ENCODE data around the gene IL19.

IL19 gene

DNA sequence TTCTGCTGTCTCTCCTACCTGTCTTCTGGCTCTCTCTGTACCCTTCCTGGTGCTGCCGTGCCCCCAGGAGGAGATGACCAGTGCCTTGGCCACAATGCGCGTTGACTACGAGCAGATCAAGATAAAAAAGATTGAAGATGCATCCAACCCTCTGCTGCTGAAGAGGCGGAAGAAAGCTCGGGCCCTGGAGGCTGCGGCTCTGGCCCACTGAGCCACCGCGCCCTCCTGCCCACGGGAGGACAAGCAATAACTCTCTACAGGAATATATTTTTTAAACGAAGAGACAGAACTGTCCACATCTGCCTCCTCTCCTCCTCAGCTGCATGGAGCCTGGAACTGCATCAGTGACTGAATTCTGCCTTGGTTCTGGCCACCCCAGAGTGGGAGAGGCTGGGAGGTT is 38.1 kb upstream of the IL19 start:
- Histone ChIP-seq H3K9me3 (replicated peaks; ENCODE audit: low read length) (no peaks in the 10 kb centered on the region), H3K4me3 (ENCODE audit: low read length) (no peak overlapping the region), H3K9ac (ENCODE audit: low read depth, low read length) (no peak overlapping the region), H3K4me2 (ENCODE audit: low read length) (no peak overlapping the region), H3K27me3 (ENCODE audit: control insufficient read depth, insufficient read depth, low read length) (no peaks in the 10 kb centered on the region), H3K36me3 (ENCODE audit: insufficient read depth, low read length) (peaks cover 69% of the 10 kb centered on the region), H3K4me1 (ENCODE audit: control insufficient read depth, insufficient read depth, low read length) (peaks cover 5% of the 10 kb centered on the region)

DNA sequence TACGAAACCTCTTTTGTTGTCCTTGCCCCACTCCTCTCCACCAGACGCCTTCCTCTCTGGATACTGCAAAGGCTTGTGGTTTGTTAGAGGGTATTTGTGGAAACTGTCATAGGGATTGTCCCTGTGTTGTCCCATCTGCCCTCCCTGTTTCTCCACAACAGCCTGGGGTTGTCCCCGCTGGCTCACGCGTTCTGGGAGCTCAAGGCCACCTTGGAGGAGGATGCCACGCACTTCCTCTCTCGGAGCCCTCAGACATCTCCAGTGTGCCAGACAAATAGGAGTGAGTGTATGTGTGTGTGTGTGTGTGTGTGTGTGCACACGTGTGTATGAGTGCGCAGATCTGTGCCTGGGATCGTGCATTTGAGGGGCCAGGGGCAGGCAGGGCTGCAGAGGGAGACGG is 37.6 kb upstream of the IL19 start:
- no peaks in the 10 kb centered on the region for H3K27me3 ChIP-seq (ENCODE audit: control insufficient read depth, insufficient read depth, low read length)
- peaks cover 69% of the 10 kb centered on the region for H3K36me3 ChIP-seq (ENCODE audit: insufficient read depth, low read length)

DNA sequence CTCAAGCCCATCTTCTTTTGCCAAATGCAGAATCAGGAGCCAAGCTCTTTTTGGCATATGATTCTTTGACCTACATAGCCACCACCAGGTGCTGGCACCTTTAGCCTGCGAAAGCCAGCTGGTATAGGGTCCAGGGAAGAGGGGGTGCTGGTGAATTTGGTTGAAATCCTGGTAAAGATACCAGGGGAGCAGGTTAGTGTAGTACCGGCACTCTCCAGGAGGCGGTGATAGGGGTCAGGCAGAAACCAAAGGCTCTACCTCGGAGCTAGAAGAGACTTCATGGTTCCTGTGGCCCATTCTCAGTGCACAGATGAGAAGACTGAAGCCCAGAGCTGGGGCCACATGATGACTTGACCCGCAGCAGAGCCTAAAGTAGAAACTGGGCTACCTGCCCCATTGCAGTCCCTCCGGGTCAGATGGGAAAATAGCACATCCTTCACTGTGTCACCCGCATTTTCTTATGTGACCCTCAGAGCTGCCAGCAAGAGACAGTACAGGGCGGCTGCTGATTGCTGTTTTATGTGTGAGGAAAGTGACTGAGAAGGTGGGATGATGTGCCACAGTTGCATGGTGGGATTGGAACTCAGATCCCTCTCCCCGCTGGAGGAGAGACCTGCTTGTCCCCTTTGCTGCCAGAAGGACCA is 36.0 kb upstream of the IL19 start:
- Histone ChIP-seq H3K27me3 (ENCODE audit: control insufficient read depth, insufficient read depth, low read length) (no peaks in the 10 kb centered on the region), H3K9me3 (replicated peaks; ENCODE audit: low read length) (no peaks in the 10 kb centered on the region), H3K4me2 (ENCODE audit: low read length) (no peak overlapping the region), H3K9ac (ENCODE audit: low read depth, low read length) (no peak overlapping the region), H3K4me1 (ENCODE audit: control insufficient read depth, insufficient read depth, low read length) (peaks cover 5% of the 10 kb centered on the region), H3K4me3 (ENCODE audit: low read length) (no peak overlapping the region), H3K36me3 (ENCODE audit: insufficient read depth, low read length) (peaks cover 62% of the 10 kb centered on the region)

More for the DNA sequence above, 37.6 kb upstream of the IL19 start:
- no peak overlapping the region for H3K9ac ChIP-seq (ENCODE audit: low read depth, low read length)
- peaks cover 5% of the 10 kb centered on the region for H3K4me1 ChIP-seq (ENCODE audit: control insufficient read depth, insufficient read depth, low read length)
- no peak overlapping the region for H3K4me2 ChIP-seq (ENCODE audit: low read length)
- no peak overlapping the region for H3K4me3 ChIP-seq (ENCODE audit: low read length)
- no peaks in the 10 kb centered on the region for H3K9me3 ChIP-seq (replicated peaks; ENCODE audit: low read length)

DNA sequence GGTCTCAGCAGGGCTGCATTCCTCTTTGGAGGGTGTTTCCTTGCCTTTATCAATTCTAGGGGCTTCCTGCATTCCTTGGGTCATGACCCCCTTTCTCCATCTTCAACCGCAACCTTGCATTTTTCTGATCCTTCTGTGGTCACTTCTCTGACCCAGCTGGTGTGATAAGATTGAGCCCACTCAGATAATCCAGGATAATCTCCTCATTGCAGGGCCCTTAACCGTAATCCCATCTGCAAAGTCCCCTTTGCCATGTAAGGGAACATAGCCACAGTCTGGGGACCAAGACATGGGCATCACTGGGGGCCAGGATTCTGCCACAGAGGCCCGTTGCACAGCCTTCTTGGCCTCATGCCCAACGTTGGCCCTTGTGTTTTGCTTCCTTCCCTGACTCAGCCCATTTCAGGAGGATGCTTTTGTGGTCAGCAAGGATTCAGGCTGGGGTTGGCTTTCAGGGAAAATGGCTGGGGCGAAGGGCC is 35.0 kb upstream of the IL19 start:
- H3K4me3 ChIP-seq (ENCODE audit: low read length) = no peak overlapping the region
- H3K4me2 ChIP-seq (ENCODE audit: low read length) = no peak overlapping the region
- peaks cover 52% of the 10 kb centered on the region for H3K36me3 ChIP-seq (ENCODE audit: insufficient read depth, low read length)
- peaks cover 5% of the 10 kb centered on the region for H3K4me1 ChIP-seq (ENCODE audit: control insufficient read depth, insufficient read depth, low read length)
- no peak overlapping the region for H3K9ac ChIP-seq (ENCODE audit: low read depth, low read length)
- H3K27me3 ChIP-seq (ENCODE audit: control insufficient read depth, insufficient read depth, low read length) = no peaks in the 10 kb centered on the region
- H3K9me3 ChIP-seq (replicated peaks; ENCODE audit: low read length) = no peaks in the 10 kb centered on the region

DNA sequence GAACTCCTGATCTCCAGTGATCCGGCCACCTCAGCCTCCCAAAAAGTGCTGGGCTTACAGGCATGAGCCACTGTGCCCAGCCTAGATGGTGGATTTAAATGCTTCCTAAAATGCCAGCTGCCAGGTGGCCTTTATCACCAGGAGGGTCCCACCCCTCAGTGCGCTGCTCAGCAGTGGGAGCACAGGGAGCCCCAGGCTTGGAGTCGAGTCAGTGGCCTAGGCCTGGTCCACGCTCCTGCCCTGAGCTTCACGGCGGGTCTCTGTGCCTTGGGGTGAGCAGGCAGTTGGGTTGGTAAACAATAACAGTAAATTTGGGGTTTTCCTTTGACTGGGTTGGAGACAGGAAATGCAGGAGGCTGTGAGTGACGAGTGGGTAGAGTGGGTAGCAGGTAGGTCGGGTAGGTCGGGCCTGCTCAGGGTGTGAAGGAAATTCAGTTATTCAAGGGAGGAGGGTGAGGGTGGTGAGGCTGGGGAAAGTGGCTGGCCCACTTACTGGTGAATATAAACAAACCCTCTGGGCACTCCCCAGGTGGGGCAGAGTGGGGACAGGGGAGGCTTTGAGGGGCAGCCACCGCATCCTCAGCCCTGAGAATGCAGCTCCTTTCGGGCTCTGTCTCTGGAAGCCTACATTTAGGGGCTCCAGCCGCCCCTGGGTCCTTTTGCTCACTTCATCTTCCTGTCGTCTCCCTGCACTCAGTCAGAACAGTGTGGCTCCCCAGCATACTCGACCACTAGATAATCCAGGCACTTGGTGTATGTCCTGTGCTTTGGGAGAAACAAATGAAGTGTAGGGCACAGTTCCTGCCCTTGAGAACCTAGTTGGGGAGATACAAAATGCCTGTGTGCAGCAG is 33.5 kb upstream of the IL19 start:
- Histone ChIP-seq H3K4me3 (ENCODE audit: low read length) (no peak overlapping the region), H3K27me3 (ENCODE audit: control insufficient read depth, insufficient read depth, low read length) (no peaks in the 10 kb centered on the region), H3K9ac (ENCODE audit: low read depth, low read length) (no peak overlapping the region), H3K4me2 (ENCODE audit: low read length) (no peak overlapping the region), H3K9me3 (replicated peaks; ENCODE audit: low read length) (no peaks in the 10 kb centered on the region), H3K4me1 (ENCODE audit: control insufficient read depth, insufficient read depth, low read length) (peaks cover 5% of the 10 kb centered on the region), H3K36me3 (ENCODE audit: insufficient read depth, low read length) (peaks cover 38% of the 10 kb centered on the region)

DNA sequence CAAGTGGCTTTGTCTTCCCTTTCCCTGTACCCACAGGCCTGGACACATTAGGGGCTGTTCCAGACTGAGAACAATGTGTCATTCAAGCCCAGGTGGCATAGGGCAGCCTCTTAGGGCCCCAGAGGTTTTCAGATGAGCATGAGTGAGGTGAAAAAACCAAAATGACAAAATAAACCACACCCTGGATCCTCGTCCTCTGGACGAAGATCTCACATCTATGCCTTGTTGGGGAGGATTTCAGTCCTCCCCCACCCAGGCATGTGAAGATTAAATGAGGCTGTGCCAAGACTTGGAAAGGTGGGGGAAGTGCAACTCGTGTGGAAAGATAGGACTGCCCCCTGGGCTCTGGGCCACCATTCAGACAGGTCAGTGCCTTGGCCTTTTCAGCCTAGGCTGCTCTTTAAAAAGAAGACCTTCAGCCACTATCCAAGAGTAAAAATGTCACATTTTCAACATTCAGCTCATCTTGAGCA is 32.8 kb upstream of the IL19 start:
- H3K36me3 ChIP-seq (ENCODE audit: insufficient read depth, low read length) = peaks cover 32% of the 10 kb centered on the region
- peaks cover 5% of the 10 kb centered on the region for H3K4me1 ChIP-seq (ENCODE audit: control insufficient read depth, insufficient read depth, low read length)
- no peak overlapping the region for H3K4me3 ChIP-seq (ENCODE audit: low read length)
- no peak overlapping the region for H3K9ac ChIP-seq (ENCODE audit: low read depth, low read length)
- H3K9me3 ChIP-seq (replicated peaks; ENCODE audit: low read length) = no peaks in the 10 kb centered on the region
- no peaks in the 10 kb centered on the region for H3K27me3 ChIP-seq (ENCODE audit: control insufficient read depth, insufficient read depth, low read length)
- H3K4me2 ChIP-seq (ENCODE audit: low read length) = no peak overlapping the region

DNA sequence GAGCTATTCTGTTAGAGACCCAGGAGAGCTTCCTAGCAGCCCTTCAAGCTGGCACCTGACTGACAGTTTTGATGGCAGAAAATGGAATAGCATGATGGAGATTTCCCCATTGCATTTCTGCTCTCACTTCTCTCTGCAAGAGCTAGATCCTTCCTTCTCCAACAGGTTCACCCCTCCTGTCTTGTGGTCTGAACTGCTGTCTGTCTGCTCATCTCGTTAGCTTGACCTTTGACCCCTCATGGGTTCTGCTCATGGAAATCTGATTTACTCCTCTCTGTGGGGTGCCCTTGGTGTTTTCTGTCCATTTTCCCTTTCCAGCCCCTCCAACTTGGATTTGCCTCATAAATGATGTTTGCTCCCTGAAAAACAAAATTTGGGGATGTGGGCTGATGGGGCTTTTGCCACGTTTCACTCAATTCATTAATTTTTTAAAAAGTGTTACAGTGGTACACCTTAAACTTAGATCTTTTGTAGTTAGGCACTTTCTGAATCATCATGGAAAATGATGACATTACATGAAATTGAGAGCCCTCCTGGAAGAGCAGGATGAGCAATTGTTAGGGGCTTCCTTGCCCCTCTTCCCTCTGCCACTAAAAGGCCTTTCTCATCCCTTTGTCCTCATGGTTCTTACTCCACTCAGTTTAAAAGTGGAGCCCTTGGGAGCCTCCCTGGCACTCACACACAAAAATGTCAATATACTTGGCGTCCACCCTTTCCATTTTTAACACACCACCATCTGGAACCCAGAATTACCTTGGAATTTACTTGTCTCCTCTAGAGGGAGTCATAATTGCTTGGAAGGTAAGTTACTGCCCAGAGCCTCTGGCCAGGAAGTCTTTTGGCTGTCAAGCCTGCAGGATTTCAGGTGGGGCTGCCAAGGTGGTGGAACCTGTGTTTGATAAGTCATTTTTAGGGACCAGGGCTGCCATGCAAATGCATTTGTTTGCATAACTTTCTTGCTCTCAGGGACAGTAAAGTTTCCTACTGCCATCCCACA is 31.9 kb upstream of the IL19 start:
- Histone ChIP-seq H3K9ac (ENCODE audit: low read depth, low read length) (no peak overlapping the region), H3K4me2 (ENCODE audit: low read length) (no peak overlapping the region), H3K27me3 (ENCODE audit: control insufficient read depth, insufficient read depth, low read length) (no peaks in the 10 kb centered on the region), H3K4me3 (ENCODE audit: low read length) (no peak overlapping the region), H3K4me1 (ENCODE audit: control insufficient read depth, insufficient read depth, low read length) (peaks cover 5% of the 10 kb centered on the region), H3K9me3 (replicated peaks; ENCODE audit: low read length) (no peaks in the 10 kb centered on the region), H3K36me3 (ENCODE audit: insufficient read depth, low read length) (peaks cover 25% of the 10 kb centered on the region)

DNA sequence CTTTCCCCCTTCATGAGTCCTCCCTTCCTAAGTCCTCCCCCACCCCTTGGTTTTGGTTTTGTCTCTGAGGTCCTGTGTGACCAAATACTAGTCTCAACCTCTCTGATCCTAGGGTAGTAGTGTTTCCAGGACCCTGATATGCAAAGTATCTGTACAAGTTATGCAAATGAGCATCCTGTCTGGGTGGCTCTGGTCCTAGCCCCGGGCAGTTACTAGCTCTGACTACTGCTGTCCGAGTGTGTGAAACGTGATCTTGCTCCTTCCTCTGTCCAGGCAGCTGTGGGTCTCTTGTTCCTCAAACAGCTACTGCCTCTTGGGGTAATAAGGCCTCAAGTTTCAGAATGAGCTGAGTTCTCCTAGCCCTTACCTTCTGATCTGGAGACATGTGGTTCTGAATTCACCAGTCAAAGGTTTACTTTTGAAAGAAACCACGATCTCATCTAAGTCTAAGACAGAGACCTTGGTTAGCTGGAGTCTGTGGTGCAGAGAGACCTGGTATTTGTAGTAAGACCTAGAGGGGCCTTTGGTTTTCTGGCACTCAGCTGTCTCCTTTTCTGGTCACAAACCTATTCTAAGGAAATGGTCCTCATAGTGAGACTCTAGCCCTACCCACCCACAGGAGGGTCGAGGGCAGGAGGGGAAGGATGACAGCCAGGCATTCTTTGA is 31.0 kb upstream of the IL19 start:
- Histone ChIP-seq H3K4me2 (ENCODE audit: low read length) (no peak overlapping the region), H3K36me3 (ENCODE audit: insufficient read depth, low read length) (peaks cover 21% of the 10 kb centered on the region), H3K9me3 (replicated peaks; ENCODE audit: low read length) (no peaks in the 10 kb centered on the region), H3K4me3 (ENCODE audit: low read length) (no peak overlapping the region), H3K9ac (ENCODE audit: low read depth, low read length) (no peak overlapping the region), H3K27me3 (ENCODE audit: control insufficient read depth, insufficient read depth, low read length) (no peaks in the 10 kb centered on the region), H3K4me1 (ENCODE audit: control insufficient read depth, insufficient read depth, low read length) (peaks cover 5% of the 10 kb centered on the region)

DNA sequence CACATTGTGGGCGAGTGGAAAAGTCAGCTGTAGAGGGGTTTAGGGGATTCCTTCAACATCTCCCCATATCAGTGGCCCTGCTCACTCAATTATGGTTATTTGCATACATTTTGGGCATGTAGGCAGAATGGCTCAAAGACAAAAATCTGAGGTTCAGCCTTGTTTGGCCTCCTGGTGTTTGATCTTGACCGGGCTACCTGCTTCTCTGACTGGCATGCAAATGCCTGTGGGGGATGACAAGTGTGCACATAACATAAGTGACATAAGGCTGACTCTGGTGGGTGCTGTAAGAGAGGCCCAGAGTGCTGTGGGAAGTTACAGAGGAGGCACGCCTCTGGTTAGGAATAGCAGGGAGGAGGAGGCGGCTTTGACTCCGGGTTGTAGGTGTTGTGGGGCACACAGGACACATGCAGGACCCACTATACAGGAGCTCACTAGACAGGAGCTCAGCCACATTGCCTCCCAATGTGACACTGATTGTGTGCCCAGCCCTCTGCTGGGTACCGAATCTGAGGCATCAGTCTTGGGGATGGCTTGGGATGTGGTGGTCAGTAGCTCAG is 29.4 kb upstream of the IL19 start:
- Histone ChIP-seq H3K4me2 (ENCODE audit: low read length) (no peak overlapping the region), H3K9me3 (replicated peaks; ENCODE audit: low read length) (no peaks in the 10 kb centered on the region), H3K4me3 (ENCODE audit: low read length) (no peak overlapping the region), H3K27me3 (ENCODE audit: control insufficient read depth, insufficient read depth, low read length) (no peaks in the 10 kb centered on the region), H3K9ac (ENCODE audit: low read depth, low read length) (no peak overlapping the region), H3K4me1 (ENCODE audit: control insufficient read depth, insufficient read depth, low read length) (no peaks in the 10 kb centered on the region), H3K36me3 (ENCODE audit: insufficient read depth, low read length) (peaks cover 5% of the 10 kb centered on the region)

DNA sequence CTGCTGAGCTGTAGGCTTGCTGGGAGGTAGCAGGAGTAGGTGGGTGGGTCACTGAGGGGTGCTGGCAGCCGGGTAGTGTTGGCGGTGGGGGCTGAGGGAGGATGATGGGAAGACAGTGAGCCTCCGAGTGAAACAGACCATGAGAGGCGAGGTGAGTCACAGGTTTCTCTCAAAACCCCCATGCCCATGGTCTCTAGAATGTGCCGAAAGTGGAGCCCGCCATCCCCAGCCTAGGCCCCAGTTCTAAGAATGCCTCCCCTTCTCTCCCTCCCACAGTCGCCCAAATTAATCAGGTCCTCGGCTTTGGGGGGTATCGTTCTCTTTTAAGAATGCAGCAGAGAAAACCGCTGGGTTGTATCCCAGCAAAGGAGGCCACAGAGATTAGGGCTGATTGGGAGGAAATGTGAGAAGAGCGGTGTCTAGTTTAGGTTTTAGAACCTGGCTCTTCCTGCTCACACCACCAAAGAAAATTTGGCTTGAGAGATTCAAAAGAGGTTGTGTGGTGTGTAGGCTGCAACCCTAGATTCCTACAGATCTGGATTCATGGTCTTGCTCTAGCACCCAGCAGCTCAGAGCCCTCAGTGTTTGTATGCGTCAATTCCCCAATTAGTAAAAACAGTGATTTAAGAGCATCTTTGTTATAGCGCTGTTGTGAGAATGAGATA is 27.7 kb upstream of the IL19 start:
- Histone ChIP-seq H3K27me3 (ENCODE audit: control insufficient read depth, insufficient read depth, low read length) (no peaks in the 10 kb centered on the region), H3K4me2 (ENCODE audit: low read length) (no peak overlapping the region), H3K4me1 (ENCODE audit: control insufficient read depth, insufficient read depth, low read length) (no peaks in the 10 kb centered on the region), H3K4me3 (ENCODE audit: low read length) (no peak overlapping the region), H3K9me3 (replicated peaks; ENCODE audit: low read length) (no peaks in the 10 kb centered on the region), H3K9ac (ENCODE audit: low read depth, low read length) (no peak overlapping the region), H3K36me3 (ENCODE audit: insufficient read depth, low read length) (no peaks in the 10 kb centered on the region)

Measured in skeletal muscle satellite cell (primary cell).